GM21447 (cell line): ENCODE results near the gene SRCIN1.

Experiments used
- ATAC-seq: cut with Tn5 transposase; IDR thresholded peaks from one replicate; pipeline ENCODE4 v1.9.1; 2021; ENCODE audit not compliant: unreplicated experiment

Gene SRCIN1

DNA sequence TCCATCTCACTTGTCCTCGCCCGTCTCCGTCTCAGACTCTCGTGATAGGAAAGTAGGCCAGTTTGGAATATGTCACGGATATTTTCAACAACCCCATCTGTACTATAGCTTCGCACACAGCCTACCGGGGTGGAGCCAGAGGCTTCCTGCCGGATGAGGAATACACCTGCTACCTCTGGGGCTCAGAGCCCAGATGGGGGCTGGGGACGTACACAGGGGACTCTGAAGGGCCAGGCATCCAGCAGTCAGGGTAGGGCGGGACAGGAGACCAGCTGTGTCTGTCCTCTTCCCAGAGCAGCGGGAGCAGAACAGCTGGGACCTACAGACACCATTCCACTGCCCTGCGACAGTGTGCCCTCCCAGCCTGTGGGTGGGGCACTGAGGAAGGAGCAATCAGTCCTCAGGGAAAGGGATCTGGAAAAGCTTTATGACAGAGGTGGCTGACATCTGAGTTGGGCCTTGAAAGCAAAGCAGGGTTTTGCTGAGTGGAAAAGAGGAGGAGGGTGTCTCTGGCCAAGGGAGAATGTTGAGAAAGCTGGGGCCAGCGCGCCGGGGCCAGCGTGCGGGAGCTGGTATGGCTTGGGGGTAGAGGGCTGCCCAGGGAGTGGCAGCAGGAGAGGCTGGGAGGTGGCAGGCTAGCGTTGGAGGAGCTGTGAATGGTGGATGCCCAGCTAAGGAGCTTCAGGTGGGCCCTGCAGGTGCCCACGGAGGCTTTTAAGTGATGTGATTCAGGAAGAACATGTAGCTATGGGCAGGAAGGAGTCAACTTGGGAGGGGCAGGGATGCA lies 11.5 kb upstream of the SRCIN1 start:
- no peak for ATAC-seq

DNA sequence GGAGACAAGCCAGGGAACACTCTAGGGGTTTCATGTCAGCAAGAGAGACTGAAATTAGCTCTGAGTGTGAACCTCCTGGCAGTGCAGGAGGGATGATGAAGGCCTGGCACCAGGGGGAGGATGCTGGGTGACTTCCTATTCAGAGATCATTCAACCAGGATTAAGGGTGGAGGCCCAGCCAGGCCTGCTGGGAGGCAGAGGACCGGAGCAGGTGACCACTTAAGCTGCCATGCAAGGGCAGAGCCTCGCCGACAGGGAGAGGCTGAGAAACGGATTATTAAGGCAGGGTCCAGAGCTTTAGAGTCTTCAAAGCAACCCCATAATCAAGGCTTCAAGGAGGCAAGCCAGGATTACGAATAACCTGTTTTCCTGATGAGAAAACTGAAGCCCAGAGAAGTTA lies 10.6 kb upstream of the SRCIN1 start:
- no peak for ATAC-seq

DNA sequence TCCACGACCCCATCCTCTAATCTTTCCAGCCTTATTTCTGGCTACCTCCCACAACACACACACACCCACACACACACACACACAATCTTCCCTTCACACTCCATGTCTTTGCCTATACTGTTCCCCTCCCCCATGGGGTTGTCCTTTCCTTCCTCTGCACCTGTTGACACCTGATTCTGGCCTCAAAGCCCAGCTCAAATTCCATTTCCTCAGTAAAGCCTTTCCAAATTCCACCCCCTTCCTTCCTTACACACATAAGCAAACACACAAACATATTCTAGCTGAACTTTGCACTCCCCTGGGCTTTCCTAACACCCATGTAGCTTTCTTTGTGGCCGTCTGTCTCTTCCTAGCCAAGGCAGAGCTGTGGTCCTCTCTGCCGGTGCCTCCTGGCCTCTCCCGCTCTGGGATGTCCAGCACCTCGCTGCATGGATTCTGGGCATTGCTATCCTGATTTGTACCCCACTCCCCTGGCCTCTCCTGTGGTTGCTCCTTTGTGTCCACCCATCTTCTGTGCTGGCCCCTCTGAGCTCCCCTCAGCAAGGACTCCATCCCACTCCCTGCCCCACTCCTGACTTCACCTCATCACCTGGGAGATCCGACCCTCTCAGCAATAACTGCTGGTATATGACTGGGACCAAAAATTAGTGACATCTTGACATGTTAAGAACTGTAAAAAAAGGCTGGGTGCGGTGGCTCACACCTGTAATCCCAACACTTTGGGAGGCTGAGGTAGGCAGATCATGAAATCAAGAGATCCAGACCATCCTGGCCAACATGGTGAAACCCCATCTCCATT lies 8.4 kb upstream of the SRCIN1 start:
- no peak for ATAC-seq

- no peak for ATAC-seq
These were observed 7.8 kb upstream of the SRCIN1 start for GRCh38 chr17:38613525-38613980.

DNA sequence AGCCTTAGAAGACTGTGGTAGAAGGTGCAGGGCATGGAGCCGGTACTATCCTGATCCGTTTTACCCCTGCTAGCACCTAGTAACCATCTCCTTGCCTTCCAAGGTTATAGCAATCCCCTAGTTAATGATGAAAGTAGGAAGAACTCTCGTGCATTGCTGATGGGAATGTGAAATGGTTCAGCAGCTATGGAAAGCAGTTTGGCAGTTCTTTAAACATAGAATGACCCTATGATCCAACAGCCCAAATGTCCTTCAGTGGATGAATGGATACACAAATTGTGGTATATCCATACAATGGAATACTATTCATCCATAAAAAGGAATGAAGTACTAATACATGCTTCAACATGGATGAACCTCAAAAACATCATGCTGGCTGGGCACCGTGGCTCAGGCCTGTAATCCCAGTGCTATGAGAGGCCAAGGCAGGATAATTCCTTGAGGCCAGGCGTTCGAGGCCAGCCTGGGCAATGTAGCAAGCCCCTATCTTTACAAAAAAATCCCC lies 6.2 kb upstream of the SRCIN1 start:
- ATAC-seq: no peak

GRCh38 chr17:38611070-38611786 lies 5.5 kb upstream of the SRCIN1 start:
- ATAC-seq: no peak

DNA sequence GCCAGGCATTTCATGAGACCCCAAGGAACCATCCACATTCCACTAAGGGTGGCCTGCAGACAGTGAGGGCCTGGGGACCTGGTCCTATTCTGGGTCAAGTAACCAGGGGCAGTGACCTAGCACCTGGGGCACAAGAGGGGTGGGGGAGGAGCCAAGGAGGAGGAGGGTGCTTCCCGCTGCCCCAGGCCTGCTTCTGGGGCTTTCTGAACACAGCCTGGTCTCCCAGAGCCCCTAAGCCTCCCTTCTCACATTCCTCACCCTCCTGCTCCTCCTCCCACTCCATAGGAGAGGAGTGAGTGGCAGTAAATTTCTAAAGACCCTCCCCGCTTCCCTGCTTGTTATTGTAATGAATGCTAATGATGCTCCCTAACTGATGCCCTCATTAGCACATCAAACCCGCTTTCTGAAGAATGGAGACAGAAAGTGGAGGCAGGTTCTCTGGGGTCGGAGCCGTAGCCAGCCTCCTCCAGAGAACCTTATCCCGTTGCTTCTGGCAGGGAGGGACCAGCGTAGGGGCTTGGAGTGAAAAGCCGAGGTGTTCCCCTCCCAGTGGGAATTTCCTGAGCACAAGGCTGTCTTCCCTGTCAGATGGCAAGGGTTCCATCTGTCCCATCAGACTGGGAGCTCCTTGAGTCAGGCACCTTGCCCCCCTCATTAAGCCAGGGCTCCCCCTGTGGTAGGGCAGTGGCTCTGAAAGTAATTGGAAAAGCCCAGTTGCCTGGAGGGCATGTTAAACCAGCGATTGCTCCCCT lies 3.7 kb upstream of the SRCIN1 start:
- no peak for ATAC-seq

GRCh38 chr17:38608648-38609047 lies 2.9 kb upstream of the SRCIN1 start:
- ATAC-seq: no peak

DNA sequence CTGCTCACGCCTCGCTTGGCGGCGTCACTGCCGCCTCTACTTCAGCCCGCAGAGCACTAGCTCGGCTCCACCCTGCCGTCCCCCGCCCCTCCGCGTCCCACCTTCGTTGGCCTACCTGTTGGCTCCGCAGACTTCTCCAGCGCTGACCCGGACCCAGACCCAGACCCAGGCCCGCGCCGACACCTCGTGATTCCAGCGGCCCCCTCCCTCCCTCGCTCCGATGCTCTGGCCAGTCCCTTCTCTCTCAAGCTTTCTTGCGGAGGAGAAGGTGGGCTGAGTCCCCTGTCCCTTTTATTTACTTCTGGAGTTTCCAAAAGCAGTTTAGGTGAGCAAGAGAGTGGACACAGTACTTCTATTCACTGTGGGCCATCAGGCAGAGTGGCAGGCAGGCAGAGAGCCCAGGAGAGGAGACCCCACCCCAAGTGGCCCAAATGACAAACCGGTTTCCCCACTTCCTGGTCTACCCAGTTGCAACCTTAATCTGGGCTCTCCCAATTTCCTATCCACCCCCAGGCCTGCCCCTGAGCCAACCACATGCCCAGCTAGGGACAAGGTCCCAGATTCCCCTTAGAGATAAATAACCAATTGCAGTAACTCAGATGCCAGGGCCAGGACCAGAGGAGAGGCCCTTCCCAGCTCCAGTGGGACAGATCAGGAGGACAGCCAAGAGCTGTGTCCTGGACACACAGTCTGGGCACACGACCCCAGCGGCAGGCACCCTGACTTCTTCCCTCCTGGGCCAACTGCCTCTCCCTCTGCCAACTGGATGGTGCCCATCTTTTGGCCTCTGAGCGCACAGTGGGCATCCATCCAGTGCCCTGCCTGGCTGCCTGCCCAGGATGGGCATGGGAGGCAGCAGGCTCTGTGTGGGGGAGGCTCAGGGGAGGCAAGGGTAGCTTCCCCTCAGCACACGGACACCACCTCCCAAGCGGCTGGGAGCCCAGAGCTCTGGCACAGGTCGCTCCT lies 1.2 kb upstream of the SRCIN1 start:
- ATAC-seq: no peak

GRCh38 chr17:38605411-38605840 lies 326 bp downstream of the SRCIN1 start:
- no peak for ATAC-seq

GRCh38 chr17:38604479-38605403 lies 1.0 kb downstream of the SRCIN1 start:
- no peak for ATAC-seq

DNA sequence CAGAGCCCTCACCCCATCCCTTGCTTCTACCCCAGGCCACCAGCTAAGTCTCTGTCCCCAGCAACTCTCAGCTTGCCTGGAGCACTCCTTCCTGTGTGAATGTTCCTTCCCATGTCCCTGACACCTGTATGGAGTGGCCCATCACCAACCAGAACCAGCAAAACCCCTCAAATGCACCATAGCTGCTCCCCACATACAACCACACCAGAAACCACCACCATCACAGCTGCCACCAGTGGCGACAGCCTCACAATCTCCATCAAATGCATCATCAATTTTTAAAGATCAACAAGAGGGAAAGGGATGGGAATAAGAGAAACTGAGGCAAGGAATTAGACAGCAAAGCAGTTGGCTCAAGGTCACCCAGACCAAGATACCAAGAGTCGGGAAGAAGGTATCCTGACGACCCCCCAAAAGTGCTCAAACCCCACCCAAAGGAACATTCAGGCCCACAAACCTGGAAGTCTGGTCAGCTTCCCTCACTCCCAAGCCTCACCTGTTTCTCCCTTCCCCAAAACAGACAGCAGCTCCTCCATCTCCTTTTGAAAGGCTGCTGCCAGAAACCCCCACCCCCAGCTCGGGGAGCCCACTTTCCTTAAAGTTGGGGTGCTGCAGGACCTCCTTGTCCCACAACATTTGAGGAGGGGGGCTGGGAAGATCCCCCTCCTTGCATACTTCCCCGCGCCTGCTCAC lies 1.8 kb downstream of the SRCIN1 start:
- no peak for ATAC-seq

GRCh38 chr17:38602956-38603785 lies 2.6 kb downstream of the SRCIN1 start:
- ATAC-seq: no peak

- no peak for ATAC-seq
These were observed 3.3 kb downstream of the SRCIN1 start for GRCh38 chr17:38602453-38602852.

GRCh38 chr17:38601539-38602351 lies 4.0 kb downstream of the SRCIN1 start:
- ATAC-seq: no peak

GRCh38 chr17:38600906-38601305 lies 4.8 kb downstream of the SRCIN1 start:
- ATAC-seq: no peak
